ENCODE measurements around the gene MGMT.

Gene MGMT

DNA sequence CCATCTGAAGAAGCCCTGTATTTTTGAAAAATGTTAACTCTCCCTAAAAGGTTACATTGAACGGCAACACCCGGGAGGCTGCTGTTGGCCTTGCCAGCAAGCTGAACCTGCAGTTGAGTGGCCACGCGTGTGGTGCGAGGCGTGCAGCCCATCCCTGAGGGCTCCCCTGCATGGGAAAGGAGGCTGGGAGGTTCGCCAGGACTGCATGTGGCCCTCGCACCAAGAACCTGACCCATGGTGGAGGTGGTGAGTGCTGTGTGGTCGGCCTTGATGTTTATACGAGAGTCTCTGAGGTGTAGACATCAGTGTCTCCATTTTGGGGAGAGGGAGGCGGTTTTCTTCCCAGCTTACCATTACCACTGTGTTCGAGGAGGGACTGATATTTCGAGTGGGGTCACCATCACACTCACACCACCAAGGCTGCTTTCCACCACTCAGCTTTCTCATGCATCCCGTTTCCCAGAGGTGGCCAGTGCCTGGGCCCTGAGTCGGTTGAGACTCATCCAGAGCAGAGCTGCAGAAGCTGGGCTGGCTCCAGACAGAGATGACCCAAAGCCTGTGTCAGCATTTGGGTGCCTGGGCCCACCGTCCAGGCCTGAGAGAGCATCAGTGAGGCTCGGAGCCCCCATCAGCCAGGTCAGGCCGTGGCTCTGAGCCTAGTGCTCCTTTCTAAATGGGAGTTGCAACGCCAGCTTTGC, 274.4 kb downstream of the MGMT start:
- DNase-seq (ENCODE audit: low read depth) = no peak

DNA sequence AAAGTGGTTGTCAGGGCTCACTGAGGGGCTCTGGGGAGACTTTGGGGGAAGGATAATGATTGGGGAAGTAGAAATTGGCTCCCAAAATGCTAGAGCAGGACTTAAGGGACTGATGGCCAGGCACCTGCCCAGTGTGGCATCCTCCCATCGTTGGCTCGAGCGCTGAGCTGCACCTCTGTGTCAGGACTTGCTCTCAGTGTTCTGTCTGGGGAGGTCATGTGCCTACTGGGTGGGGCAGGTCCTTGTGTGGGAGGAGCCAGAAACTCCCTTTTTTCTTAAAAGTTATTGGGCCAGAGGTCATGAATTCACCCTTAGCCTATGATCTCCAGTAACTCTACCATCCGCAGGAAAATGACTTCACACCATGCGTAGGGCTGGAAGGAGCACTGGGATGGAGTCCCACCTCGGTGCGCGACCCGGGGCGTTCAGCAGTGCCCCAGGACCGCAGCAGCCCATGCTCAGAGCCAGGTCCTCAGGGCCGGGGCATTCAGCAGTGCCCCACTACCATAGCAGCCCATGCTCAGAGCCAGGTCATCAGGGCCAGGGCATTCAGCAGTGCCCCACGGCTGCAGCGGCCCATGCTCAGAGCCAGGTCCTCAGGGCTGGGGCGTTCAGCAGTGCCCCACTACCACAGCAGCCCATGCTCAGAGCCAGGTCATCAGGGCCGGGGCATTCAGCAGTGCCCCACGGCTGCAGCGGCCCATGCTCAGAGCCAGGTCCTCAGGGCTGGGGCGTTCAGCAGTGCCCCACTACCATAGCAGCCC, 275.1 kb downstream of the MGMT start:
- DNase-seq (ENCODE audit: low read depth) = no peak

DNA sequence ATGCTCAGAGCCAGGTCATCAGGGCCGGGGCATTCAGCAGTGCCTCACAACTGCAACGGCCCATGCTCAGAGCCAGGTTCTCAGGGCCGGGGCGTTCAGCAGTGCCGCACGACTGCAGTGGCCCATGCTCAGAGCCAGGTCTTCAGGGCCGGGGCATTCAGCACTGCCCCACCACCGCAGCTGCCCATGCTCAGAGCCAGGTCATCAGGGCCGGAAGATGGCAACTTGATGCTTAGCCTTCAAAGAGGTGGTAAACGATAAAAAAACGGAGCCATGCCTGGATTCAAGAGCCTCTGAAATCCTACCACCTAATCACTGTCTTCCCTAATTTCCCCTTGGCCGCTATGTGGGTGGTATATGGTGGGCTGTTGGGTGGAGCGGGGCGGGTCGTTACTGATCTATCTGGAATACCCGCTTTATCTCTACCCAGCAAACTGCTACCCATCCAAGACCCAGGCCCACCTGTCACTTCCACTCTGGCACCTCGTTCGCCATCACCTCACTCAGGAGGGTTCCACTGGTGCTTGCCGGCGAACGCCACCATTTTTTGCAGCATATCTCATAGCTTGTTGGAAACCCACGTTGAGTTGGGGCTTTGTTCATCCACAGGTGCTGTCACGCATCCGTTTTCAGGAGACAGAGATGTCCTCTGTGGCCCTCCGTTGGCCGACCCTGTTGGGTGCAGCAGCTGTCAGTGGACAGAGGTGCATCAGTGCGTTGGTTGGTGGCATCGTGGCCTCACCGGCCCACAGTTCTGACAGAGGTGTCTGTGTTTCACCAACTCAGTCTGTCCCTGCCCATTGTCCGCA, 275.9 kb downstream of the MGMT start:
- DNase-seq (ENCODE audit: low read depth) = no peak

DNA sequence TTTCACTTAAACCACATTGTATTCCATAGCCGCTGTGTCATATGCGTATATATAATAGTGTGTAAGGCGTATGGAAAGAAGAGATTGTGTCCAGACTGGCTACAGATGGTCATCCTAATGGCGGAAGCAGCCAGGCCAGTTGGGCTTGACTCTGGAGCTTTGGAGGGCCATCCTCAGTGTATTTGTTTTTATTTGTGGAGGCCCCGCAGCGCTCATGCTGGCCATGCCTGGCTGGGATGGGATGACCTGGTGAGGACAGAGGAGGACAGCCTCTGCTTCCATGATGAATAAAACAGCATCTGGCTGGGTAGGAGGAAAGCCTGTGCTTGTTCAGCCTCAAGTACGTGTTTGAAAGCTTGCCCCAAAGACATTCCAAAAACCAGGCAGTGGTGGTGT, 276.7 kb downstream of the MGMT start:
- DNase-seq (ENCODE audit: low read depth) = no peak

DNA sequence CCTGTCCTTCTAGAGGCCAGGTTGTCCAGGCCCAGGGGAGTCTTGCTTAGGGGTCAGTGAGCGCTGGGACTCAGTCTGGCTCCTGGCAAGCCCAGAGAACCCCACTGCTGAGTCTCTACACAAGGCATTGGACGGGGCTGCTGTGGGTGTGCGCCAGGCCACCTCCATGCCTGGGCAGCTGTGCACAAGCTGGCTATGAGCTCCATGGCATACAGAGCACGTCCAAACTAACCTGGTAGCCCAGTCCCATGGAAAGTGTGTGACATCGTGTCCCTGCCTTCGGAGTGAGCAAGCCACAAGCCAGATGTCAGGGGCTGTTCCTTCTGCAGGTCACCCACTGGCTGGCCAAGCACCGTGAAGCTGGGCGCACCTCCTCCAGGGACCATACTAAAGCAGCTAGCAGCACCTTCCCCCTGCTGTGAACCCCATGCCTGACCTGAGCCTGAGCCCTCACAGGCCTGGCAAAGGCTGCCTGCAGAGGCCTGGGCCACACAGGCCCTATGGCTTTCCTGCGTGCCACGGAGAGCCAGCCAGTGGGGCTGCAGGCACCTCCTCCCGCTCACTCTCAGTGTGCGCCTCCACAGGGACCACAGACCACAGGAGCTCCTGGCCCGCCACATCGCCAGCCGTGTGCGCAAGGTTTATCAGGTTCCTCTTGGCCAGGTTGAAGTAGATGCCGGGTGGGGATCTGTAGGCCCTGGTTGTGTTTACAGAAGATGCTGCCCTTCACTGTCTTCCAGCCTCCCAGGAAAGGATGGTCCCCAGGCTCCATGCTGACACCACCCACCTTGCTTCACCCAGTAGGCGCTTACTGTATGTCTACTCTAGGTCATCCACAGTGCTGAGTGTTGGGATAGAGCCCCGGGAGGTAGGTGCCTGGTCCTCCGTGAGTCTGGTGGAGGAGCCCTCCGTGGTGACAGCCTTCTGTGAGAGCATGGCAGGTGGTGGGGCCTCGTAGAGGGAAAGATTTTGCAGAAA, 277.4 kb downstream of the MGMT start:
- no peak for DNase-seq (ENCODE audit: low read depth)

DNA sequence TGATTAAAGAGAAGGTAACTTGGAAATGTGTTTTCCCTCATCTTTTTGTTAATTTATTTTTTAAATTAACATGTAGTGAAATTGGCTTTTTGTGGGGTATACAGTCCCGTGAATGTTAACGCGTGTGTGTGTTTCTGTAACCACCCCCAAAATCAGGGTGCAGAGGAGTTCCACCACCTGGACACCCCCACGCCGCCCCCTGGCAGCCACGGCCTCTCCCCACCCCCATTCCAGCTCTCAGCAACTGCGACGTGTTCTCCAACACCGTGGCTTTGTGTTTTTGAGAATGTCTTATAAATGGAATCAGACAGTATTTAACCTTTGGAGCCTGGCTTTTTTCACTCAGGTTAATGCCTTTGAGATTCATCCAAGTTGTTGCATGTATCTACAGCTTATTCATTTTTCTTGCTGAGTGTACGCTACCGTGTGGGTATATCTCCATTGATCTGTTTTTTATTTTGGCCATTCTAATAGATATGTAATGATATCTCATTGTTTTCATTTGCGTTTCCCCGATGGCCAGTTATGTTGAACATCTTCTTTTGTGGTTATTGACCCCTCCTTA, 278.2 kb downstream of the MGMT start:
- no peak for DNase-seq (ENCODE audit: low read depth)

DNA sequence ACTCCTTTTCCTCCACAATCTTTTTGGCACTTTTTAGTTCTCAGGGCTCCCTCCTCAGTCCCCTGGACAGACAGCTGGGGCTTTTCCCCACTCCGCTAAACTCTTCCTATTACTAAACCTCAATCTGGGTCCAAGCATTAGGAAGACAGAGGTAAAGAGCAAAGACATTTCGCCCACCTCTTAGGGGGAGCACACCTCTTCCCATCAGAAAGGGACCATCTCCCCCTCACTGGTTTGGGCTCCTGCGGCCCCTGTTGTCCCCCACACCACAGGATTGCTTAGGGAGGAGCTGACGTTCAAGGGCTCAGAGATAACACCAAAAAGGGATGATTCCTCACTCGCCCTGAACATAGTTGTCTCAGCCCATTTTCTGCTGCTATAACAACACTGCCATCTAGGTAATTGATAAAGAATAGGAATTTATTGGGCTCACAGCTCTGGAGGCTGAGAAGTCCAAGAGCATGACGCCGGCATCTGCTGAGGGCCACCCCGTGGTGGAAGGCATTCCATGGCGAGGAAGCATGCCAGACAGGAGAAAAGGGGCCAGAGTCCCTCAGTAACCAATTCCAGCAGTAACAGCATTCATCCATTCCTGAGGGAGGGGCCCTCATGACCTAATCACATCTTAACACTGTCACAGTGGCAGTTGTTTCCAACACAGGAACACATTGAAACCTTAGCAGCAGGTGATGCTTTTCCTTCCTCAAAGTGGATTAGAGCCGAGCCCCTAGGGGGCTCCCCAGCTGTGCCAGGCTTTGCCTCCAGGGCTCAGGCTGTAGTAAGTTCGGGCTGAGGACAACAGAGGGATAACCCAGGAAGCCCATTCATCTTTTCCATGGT, 287.4 kb downstream of the MGMT start:
- no peak for DNase-seq (ENCODE audit: low read depth)

DNA sequence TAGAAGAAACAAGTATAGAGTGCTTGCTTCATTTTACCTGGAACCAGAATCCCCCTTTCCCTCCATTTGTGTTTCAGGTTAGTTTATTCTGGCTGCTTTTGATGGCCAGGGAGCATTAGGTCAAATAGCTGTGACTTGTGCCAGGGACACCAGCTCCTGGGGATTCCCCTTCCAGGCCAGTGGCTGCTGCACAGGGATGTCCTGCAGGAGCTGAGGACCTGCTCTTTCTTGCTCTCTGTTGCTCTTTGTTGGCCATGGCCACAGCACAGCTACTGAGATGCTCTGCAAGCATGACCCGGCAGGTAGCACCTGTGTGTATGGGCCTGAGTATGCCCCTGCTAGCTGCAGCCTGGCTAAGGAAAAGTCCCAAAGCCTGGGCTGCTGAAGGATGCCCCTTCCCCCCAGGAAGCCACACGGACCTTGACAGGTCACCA, 288.1 kb downstream of the MGMT start:
- DNase-seq (ENCODE audit: low read depth) = no peak

DNA sequence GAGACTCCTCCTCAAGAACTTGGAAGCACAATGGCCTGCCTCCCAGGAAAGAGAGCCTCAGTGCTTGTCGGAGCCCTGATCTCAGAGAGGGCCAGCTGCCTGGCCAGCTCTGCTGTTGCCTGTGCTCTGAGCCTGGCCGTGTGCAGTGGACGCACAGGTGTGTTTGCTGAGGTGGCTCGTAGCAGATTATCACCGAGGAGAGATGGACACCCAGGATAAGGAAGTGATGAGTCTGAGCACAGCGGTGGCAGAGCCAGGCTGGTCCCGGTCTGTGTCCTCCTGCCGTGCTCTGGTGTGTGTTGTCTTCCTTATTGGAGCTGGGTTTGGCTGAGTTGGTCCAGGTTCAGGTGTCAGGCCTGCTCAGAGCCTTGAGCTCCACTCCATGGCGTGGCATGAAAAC, 288.6 kb downstream of the MGMT start:
- DNase-seq (ENCODE audit: low read depth) = no peak

DNA sequence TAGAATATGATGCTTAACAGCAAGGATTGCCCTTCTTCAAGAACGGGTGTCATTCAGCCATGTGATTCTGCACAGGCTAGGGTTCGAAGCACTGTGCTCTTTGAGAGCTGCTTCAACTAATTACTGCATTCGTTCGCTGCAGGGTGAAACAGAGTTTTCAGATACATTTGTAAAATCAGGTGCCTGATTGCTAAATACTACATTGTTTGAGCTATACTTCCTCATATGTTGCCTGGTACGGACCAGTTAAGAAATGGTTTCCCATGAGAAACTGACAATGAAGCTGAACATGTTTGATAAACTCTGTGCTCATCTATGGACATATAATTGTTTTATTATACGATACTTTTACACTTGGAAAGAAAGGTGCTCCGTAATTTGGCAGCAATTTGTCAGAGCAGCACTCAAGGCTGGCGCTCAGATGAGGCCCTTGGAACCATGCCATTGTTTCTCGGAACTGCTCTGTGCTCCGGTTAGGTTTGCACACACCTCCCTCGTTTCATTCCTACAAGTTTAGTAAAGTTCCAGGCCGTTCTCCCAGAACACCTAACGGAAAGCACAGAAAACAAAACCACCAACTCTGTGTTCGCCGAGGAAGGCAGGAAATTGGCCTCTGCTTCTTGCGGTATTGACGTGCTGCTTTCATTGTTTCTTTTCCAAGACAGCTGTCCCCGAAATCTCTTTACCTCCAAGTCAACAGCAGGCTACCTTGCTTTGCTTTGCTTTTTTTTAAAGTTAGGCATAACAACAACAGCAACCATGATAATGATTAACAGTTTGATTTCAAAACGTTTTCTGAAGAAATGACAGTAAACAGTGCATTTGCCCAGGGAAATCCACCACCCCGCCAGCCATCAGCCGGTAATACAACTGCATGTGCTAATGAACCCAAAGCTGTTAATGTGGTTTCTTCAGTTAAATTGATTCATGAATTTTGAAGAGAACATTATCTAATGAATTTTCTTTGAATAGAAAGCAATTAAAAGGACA, 290.2 kb downstream of the MGMT start:
- DNase-seq (ENCODE audit: low read depth) = no peak

DNA sequence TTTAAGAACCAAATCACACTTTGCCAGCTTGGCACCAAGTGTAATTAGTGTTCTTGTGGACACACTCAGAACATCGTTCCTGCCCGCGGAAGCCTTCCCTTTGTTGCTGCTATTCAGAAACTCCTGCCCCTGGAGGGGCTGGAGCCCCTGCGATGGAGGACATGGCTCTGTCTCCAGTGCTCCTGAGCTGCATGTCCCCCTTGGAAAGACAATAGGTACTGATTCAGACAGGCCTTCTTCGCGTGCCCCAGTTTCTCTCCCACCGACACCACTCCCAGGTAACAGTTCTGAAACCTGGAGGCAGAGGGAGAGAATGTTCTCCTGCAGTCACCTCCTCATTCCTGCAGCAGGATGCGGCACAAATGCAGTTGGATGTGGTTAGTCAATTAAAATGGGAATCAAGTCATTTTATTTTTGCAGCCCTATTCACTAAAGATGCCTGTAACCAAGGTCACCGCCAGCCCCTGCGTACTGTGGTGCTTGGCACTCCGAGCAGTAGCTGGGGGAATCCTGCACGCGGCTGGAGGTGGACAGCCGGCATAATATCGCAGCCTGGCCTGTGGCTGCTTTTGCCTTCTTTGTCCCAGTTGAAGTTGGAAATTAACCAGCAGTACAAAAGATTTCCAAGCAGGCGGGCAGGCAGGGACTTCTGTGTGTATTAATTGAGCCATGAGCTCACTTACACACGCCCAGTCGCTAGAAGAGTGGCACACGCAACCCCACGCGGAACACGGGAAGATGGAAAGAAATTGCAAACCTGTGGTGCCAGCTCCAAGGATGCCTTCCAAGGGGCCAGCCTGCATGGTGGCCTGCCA, 291.4 kb downstream of the MGMT start:
- no peak for DNase-seq (ENCODE audit: low read depth)

DNA sequence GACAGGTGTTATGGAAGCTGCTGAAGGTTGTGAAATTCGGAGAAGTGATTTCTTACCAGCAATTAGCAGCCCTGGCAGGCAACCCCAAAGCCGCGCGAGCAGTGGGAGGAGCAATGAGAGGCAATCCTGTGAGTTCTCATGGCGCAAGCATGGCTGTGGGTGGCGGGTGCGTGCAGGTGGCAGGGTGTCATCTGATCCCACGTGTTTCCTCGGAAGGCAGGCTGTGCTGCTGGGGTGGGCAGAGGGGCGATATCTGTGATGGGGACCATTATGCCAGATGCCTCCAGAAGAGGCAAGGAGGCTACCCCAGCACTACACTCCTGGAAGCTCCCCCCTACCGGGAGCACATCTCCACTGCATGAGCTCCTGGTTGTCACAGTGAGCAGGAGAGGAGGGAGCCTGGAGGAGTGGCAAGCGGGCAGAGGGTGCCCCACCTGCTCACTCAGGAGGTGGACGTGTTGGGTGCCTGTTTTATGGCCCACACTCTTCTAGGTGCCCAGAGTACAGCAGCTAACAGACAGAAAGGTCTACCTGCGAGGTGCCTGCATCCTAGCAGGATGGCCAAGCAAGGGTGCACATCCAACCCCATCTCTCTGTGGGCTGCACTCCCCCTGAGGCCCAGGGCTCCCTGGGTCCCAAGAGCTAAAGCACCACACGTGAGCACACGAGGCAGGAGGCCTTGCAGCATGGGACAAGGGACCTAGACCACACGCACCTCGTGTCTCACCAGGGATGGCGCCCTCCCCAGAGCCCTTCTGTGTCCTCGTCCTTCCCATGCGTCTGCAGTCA, 292.4 kb downstream of the MGMT start:
- no peak for DNase-seq (ENCODE audit: low read depth)

DNA sequence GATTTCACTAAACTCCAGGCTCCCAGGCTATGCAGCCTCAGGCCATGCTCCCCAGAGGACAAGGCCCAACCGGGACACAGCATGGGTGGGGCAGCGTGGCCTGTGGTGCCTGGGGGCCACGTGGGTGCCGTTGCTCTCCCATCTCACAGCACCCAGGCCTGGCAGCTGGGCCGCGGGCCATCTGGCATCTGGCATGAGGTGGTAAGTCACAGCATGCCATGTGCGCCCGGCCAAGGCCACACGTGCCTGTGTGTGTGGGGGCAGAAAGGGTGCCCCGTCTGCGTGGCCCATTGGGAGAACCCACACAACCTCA, 292.9 kb downstream of the MGMT start:
- no peak for DNase-seq (ENCODE audit: low read depth)

DNA sequence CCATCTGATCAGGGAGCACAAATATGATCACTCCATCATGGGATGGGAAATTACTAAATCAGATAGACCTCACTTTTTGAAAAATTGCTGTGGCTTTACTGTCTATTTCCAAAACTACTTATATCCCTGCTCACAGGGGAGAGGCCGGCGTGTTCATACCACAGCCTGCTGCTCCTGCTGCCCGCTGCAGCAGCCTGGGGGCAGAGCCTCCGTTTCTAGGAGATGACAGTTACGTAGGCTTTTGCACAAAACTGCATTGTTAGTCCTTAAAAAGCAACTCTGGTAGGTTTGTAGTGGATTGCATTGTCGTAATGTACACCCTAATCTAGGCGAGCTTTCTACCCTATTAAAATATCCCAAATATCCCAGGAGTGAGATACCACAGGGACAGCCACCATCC, 293.4 kb downstream of the MGMT start:
- DNase-seq (ENCODE audit: low read depth) = no peak

DNA sequence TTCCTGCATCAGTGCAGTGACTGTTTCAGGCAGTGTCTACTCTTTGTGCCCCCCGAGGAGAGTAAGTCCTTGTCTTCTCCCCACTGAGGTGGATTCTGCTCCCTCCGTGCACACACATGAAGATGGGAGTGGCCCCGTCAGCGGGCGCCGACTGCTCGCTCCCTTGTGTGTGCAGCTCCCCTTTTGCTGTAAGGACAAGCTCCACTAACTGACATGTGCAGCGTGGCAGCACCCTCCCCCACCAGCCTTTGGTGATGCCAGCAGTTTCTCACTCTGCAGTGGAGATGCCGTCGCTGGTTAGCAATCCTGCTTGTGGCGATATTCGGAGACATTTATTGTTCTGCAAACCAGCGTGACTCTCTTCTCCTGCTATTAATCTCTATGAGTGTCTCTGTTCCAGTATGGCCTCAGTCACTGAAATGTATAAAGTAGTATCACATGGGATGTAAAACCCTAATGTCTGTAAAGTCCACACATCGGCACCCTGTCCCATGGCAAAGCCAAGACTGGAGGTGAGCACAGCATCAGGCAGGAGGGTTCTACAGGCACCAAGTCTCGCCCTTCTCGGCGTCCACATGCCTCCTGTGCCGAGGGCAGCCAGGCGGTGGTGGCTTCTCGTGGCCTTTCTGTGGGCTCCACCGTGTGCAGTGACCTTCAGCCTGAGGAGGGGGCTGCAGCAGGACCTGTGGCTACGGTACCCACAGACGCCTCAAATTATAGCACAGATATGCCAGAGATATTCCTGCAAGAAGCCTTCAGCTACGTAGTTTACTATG, 294.3 kb downstream of the MGMT start:
- DNase-seq (ENCODE audit: low read depth) = no peak

DNA sequence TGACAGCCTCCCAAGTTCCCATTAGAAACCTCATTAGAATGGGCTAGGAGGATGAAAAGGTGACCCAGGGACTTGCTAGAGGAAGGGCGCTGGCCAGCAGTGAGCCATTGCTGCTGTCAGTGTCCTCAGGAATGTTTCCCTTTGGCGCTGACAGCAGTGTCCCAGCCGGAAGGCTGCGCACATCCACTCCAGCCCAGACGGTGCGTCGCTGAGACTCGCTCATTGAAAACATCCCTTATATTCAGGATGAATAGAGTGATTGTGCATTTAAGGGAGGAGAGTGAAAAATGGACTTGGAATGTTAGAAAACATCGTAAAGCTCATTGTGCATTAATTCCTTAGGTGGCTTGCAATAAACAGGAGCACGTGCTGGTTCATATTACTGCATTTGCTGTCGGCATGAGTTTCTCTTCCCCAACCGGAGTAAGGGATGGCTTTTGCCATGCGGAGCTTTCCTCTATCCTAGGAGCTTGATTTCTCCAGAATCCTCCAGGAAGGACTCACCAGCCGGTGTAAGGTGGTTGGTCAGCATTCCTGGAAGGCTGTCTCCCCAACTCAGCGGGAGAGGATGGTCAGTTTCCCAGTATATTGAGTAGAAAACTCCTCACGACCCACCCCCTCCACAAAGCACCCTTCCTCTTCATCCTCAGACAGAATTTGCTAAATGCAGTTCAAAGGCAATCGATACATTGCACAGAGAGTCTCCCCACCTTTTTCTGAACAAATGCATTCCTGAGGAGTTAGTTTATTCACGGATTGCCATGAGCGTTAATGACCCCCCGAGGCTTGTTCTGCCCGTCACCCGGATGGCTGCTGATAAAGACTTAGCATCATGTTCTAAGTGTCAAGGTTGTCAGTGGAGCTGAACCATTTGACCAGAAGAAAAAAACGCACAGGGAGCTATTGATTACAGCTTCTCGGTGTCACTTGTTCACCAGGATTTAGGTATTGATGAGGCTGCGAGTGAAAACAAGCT, 295.2 kb downstream of the MGMT start:
- DNase-seq (ENCODE audit: low read depth) = no peak
